Stomach smooth muscle (tissue), 2 donors: ENCODE data around the gene DNAJB8.

Experiments
- H3K27ac ChIP-seq: one replicate; pipeline ENCODE4 v1.7.0; 2013; ENCODE audit warnings: mild to moderate bottlenecking, low read length, inconsistent platforms
- H3K27me3 ChIP-seq, 2 donors: one replicate each; pipeline ENCODE4 v1.7.0; 2013; ENCODE audit warnings: low read length in 2 of 2; ENCODE audit not compliant: insufficient read depth in 2 of 2, control insufficient read depth in 1 of 2
- H3K36me3 ChIP-seq, 2 donors: one replicate each; pipeline ENCODE4 v1.7.0; 2013; ENCODE audit warnings: low read length in 2 of 2; ENCODE audit not compliant: control insufficient read depth in 2 of 2, insufficient read depth in 2 of 2
- H3K4me1 ChIP-seq: one replicate; pipeline ENCODE4 v1.7.0; 2013; ENCODE audit warnings: low read length; ENCODE audit not compliant: control insufficient read depth, insufficient read depth
- H3K4me3 ChIP-seq, 2 donors: one replicate each; pipeline ENCODE4 v1.7.0; 2013; ENCODE audit warnings: low read length in 2 of 2
- H3K9ac ChIP-seq, 2 donors: one replicate each; pipeline ENCODE4 v1.7.0; 2013; ENCODE audit warnings: low read length in 2 of 2, mild to moderate bottlenecking in 1 of 2
- H3K9me3 ChIP-seq, 2 donors: one replicate each; pipeline ENCODE4 v1.7.0; 2013; ENCODE audit warnings: low read length in 2 of 2; ENCODE audit not compliant: control insufficient read depth in 2 of 2
- donor health status: healthy.
- donor health status: Pancreatic carcinoma.

The DNAJB8 gene

DNA sequence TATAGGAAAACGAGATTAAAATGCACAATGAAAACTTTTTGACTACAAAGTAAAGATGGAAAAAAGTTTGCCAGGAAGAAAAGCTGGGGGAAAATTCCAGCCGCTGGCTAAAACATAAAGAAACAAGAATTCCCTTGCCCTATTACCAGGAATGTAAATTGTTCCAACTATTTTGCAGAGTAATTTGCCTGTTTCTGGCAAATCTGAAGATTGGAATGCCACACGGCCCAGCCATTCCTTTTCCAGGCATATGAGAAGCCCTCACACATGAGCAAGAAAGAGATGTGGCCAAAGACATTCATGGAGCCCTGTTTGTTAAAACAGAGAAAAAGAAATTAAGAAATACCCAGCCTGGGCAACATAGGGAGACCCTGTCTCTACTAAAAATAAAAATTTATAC, 34.7 kb upstream of the DNAJB8 start:
- H3K9me3 ChIP-seq: peaks cover 0 to 6% of the 10 kb centered on the region in 2 donors
- no peak overlapping the region for H3K9ac ChIP-seq
- peaks cover 14% of the 10 kb centered on the region for H3K4me1 ChIP-seq
- H3K27me3 ChIP-seq: peaks cover 38 to 39% of the 10 kb centered on the region in 2 donors
- H3K27ac ChIP-seq: no peak overlapping the region
- no peaks in the 10 kb centered on the region for H3K36me3 ChIP-seq
- no peak overlapping the region for H3K4me3 ChIP-seq

- H3K4me1 ChIP-seq: peaks cover 14% of the 10 kb centered on the region
- H3K36me3 ChIP-seq: no peaks in the 10 kb centered on the region
- H3K9ac ChIP-seq: no peak overlapping the region
- no peak overlapping the region for H3K4me3 ChIP-seq
- H3K27ac ChIP-seq: no peak overlapping the region
- no peaks in the 10 kb centered on the region for H3K9me3 ChIP-seq
- peaks cover 45 to 47% of the 10 kb centered on the region in 2 donors for H3K27me3 ChIP-seq
Observed at GRCh38 chr3:128500556-128500955, 33.9 kb upstream of the DNAJB8 start.

GRCh38 chr3:128499724-128500275, 33.1 kb upstream of the DNAJB8 start:
- Histone ChIP-seq H3K27me3 (peaks cover 50 to 53% of the 10 kb centered on the region in 2 donors), H3K4me3 (no peak overlapping the region), H3K4me1 (peaks cover 14% of the 10 kb centered on the region), H3K27ac (no peak overlapping the region), H3K36me3 (no peaks in the 10 kb centered on the region), H3K9me3 (no peaks in the 10 kb centered on the region), H3K9ac (no peak overlapping the region)

DNA sequence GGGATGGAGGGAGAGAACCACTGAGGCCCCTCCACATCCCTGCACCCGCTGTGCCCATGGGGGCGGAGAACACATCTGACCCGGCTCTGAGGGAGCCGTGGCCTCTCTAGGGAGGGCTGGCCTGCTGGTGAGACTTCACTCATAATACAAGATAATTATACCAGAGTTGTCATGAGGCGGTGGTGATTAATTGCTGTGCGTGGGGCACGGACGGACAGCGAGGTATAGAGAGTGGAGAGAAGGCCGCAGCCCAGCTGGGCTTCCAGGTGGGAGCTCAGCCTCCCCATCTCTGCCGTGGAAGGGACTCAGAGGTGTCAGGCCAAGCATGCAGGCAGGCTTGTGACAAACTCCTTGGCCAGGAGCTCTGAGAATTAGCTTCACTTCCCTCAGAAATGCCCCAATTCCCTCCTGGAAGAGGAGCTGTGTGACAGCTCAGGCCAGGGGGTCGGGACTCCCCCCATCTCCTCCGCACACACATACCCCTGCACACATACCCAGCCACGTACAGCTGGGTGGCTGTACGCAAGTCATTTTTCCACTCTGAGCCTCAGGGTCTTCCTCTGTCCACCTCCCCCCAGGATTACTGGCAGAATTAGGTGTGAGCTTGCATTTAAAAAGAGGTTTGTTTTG, 32.3 kb upstream of the DNAJB8 start:
- Histone ChIP-seq H3K4me3 (no peak overlapping the region), H3K27me3 (peaks cover 53 to 54% of the 10 kb centered on the region in 2 donors), H3K4me1 (peaks cover 14% of the 10 kb centered on the region), H3K27ac (no peak overlapping the region), H3K36me3 (no peaks in the 10 kb centered on the region), H3K9me3 (no peaks in the 10 kb centered on the region), H3K9ac (no peak overlapping the region)

DNA sequence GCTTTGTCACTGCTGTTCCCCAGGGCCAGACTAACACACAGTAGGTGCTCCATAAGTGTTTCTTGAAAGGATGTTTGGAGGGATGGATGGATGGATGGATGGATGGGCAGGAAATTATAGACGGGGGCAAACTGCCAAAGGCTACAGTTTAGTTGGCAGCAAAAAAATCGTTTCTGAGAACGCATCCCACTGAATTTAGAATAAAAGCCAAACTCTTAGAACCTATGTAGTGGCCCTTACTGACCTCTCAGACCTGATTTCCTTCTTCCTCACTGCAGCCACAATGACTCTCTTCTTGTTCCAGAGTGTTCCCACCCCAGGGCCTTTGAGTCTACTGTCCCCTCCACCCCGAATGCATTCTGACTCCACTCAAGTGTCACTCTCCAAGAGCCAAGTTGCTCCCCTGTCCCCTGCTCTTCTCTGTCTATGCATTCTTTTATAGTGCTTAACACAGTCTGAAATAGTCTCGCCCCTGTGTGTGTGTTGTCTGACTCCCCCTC, 31.5 kb upstream of the DNAJB8 start:
- H3K27ac ChIP-seq: no peak overlapping the region
- H3K27me3 ChIP-seq: peaks cover 58 to 62% of the 10 kb centered on the region in 2 donors
- no peaks in the 10 kb centered on the region for H3K36me3 ChIP-seq
- no peak overlapping the region for H3K9ac ChIP-seq
- peaks cover 14% of the 10 kb centered on the region for H3K4me1 ChIP-seq
- peak overlapping the region in 1 of 2 donors; percentile 29 for H3K4me3 ChIP-seq
- no peaks in the 10 kb centered on the region for H3K9me3 ChIP-seq

DNA sequence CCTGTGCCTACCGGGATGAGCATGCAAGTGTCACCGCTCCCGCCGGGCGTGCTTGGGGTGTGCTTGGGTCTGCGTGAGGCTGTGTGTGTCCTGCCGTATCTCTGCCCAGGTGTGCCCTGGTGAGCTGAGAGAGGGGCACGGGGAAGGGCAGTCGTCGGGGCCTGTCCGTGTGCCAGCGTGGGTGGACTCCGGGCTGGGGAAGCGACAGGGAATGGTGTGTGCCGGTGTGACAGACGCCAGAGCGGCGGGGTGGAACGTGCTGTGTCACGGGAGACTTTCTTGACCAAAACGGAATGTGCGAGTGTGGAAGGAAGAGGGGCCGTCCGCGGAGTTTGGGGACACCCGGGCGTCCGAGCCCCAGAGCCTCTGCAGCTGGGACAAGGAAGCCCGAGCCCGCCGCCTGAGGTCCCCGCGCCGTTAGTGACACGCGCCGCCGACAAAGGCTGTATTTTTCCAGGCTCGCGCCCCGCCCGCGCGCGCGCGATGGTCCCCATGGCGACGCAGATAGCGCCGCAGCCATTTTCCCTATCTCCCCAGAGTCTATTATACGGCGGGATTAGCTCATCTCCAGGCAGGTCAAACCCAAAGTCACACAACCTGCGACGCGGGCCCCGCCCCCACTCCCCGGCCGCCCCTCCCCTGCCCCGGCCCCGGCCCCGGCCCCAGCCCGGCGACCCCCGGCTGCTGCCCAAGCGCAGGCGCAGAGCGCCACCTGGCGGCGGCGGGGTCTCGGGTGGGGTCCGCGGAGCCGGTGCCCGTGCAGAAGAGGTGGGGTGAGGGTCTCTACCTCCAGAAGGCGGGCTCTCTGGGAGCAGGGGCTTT, 30.8 kb upstream of the DNAJB8 start:
- H3K27ac ChIP-seq: no peak overlapping the region

GRCh38 chr3:128496602-128497304, 30.1 kb upstream of the DNAJB8 start:
- Histone ChIP-seq H3K9me3 (no peaks in the 10 kb centered on the region), H3K27ac (no peak overlapping the region), H3K4me1 (peaks cover 24% of the 10 kb centered on the region)

More for the DNA sequence above, 30.8 kb upstream of the DNAJB8 start:
- H3K9me3 ChIP-seq: no peaks in the 10 kb centered on the region
- no peak overlapping the region for H3K9ac ChIP-seq
- H3K4me3 ChIP-seq: peak overlapping the region; percentile 52 to 64
- peaks cover 17% of the 10 kb centered on the region for H3K4me1 ChIP-seq
- H3K27me3 ChIP-seq: peaks cover 59 to 69% of the 10 kb centered on the region in 2 donors
- H3K36me3 ChIP-seq: no peaks in the 10 kb centered on the region

GRCh38 chr3:128496019-128496601, 29.4 kb upstream of the DNAJB8 start:
- peaks cover 70 to 81% of the 10 kb centered on the region in 2 donors for H3K27me3 ChIP-seq
- H3K36me3 ChIP-seq: no peaks in the 10 kb centered on the region
- H3K9ac ChIP-seq: no peak overlapping the region
- H3K4me3 ChIP-seq: no peak overlapping the region
- no peak overlapping the region for H3K27ac ChIP-seq
- no peaks in the 10 kb centered on the region for H3K9me3 ChIP-seq
- peaks cover 28% of the 10 kb centered on the region for H3K4me1 ChIP-seq

More at GRCh38 chr3:128496602-128497304, 30.1 kb upstream of the DNAJB8 start:
- no peaks in the 10 kb centered on the region for H3K36me3 ChIP-seq
- H3K4me3 ChIP-seq: peak overlapping the region in 1 of 2 donors; percentile 64
- no peak overlapping the region for H3K9ac ChIP-seq
- peaks cover 63 to 76% of the 10 kb centered on the region in 2 donors for H3K27me3 ChIP-seq

GRCh38 chr3:128495435-128495970, 28.8 kb upstream of the DNAJB8 start:
- H3K27me3 ChIP-seq: peaks cover 76 to 85% of the 10 kb centered on the region in 2 donors

GRCh38 chr3:128494367-128494650, 27.6 kb upstream of the DNAJB8 start:
- Histone ChIP-seq H3K4me1 (peaks cover 43% of the 10 kb centered on the region), H3K9ac (no peak overlapping the region)

More at GRCh38 chr3:128495435-128495970, 28.8 kb upstream of the DNAJB8 start:
- H3K27ac ChIP-seq: no peak overlapping the region
- peaks cover 31% of the 10 kb centered on the region for H3K4me1 ChIP-seq
- no peak overlapping the region for H3K9ac ChIP-seq
- no peaks in the 10 kb centered on the region for H3K36me3 ChIP-seq
- H3K4me3 ChIP-seq: no peak overlapping the region
- no peaks in the 10 kb centered on the region for H3K9me3 ChIP-seq

More at GRCh38 chr3:128494367-128494650, 27.6 kb upstream of the DNAJB8 start:
- H3K27me3 ChIP-seq: peaks cover 78 to 88% of the 10 kb centered on the region in 2 donors
- H3K4me3 ChIP-seq: no peak overlapping the region
- no peaks in the 10 kb centered on the region for H3K9me3 ChIP-seq
- H3K36me3 ChIP-seq: no peaks in the 10 kb centered on the region
- no peak overlapping the region for H3K27ac ChIP-seq
